ENCODE measurements around the gene LRRC73.

The LRRC73 gene

GRCh38 chr6:43532201-43532600, 22.1 kb upstream of the LRRC73 start:
- H3K27ac ChIP-seq: no peak overlapping the region
- H3K4me3 ChIP-seq: no peak overlapping the region
- H3K36me3 ChIP-seq (ENCODE audit: insufficient read depth, low read length): peaks cover 70% of the 10 kb centered on the region
- H3K9ac ChIP-seq (ENCODE audit: insufficient read length): no peak overlapping the region
- TF ChIP-seq FOXP2 (optimal IDR thresholded peaks at IDR 0.05; ENCODE audit: control extremely low read depth, extremely low read length, insufficient read depth): no peak
- TF ChIP-seq POLR2AphosphoS5 (IDR thresholded peaks at IDR 0.05; ENCODE audit: borderline replicate concordance, low read depth, low read length): no peak
- no peak for TF ChIP-seq EZH2 (IDR thresholded peaks at IDR 0.05)
- H3K9me3 ChIP-seq (ENCODE audit: low read depth, low read length): no peaks in the 10 kb centered on the region
- DNase-seq (ENCODE audit: low read depth, low spot score): no peak

- Histone ChIP-seq H3K9ac (ENCODE audit: insufficient read length) (no peak overlapping the region), H3K36me3 (ENCODE audit: insufficient read depth, low read length) (peaks cover 97% of the 10 kb centered on the region), H3K9me3 (ENCODE audit: low read depth, low read length) (no peaks in the 10 kb centered on the region), H3K27ac (no peak overlapping the region), H3K4me3 (no peak overlapping the region)
- TF ChIP-seq FOXP2 (optimal IDR thresholded peaks at IDR 0.05; ENCODE audit: control extremely low read depth, extremely low read length, insufficient read depth) (no peak), POLR2AphosphoS5 (IDR thresholded peaks at IDR 0.05; ENCODE audit: borderline replicate concordance, low read depth, low read length) (no peak; the same call in 1 of the 2 replicates), EZH2 (IDR thresholded peaks at IDR 0.05) (no peak)
- no peak for DNase-seq (ENCODE audit: low read depth, low spot score)
Observed at GRCh38 chr6:43524483-43524961, 14.4 kb upstream of the LRRC73 start.

- Histone ChIP-seq H3K4me3 (no peak overlapping the region), H3K27ac (no peak overlapping the region), H3K36me3 (ENCODE audit: insufficient read depth, low read length) (peaks cover 93% of the 10 kb centered on the region), H3K9ac (ENCODE audit: insufficient read length) (no peak overlapping the region), H3K9me3 (ENCODE audit: low read depth, low read length) (no peaks in the 10 kb centered on the region)
- TF ChIP-seq FOXP2 (optimal IDR thresholded peaks at IDR 0.05; ENCODE audit: control extremely low read depth, extremely low read length, insufficient read depth) (no peak), EZH2 (IDR thresholded peaks at IDR 0.05) (no peak), POLR2AphosphoS5 (IDR thresholded peaks at IDR 0.05; ENCODE audit: borderline replicate concordance, low read depth, low read length) (no peak; the same call in 1 of the 2 replicates)
- DNase-seq (ENCODE audit: low read depth, low spot score): no peak
Observed at GRCh38 chr6:43523284-43523683, 13.1 kb upstream of the LRRC73 start.

- no peak overlapping the region for H3K27ac ChIP-seq
Observed at GRCh38 chr6:43522547-43523261, 12.6 kb upstream of the LRRC73 start.

GRCh38 chr6:43521836-43522235, 11.7 kb upstream of the LRRC73 start:
- DNase-seq (ENCODE audit: low read depth, low spot score): no peak
- H3K9me3 ChIP-seq (ENCODE audit: low read depth, low read length): no peaks in the 10 kb centered on the region
- H3K4me3 ChIP-seq: no peak overlapping the region
- no peak overlapping the region for H3K27ac ChIP-seq
- TF ChIP-seq FOXP2 (optimal IDR thresholded peaks at IDR 0.05; ENCODE audit: control extremely low read depth, extremely low read length, insufficient read depth): no peak
- no peak for TF ChIP-seq POLR2AphosphoS5 (IDR thresholded peaks at IDR 0.05; ENCODE audit: borderline replicate concordance, low read depth, low read length)
- no peak for TF ChIP-seq EZH2 (IDR thresholded peaks at IDR 0.05)
- H3K36me3 ChIP-seq (ENCODE audit: insufficient read depth, low read length): peaks cover 79% of the 10 kb centered on the region
- H3K9ac ChIP-seq (ENCODE audit: insufficient read length): no peak overlapping the region

More at GRCh38 chr6:43522547-43523261, 12.6 kb upstream of the LRRC73 start:
- Histone ChIP-seq H3K9ac (ENCODE audit: insufficient read length) (no peak overlapping the region), H3K9me3 (ENCODE audit: low read depth, low read length) (no peaks in the 10 kb centered on the region), H3K36me3 (ENCODE audit: insufficient read depth, low read length) (peaks cover 87% of the 10 kb centered on the region), H3K4me3 (no peak overlapping the region)
- TF ChIP-seq EZH2 (IDR thresholded peaks at IDR 0.05): no peak
- peak; percentile 29; the same call in 1 of the 2 replicates for TF ChIP-seq POLR2AphosphoS5 (IDR thresholded peaks at IDR 0.05; ENCODE audit: borderline replicate concordance, low read depth, low read length)
- no peak for DNase-seq (ENCODE audit: low read depth, low spot score)

GRCh38 chr6:43520097-43520496, 10.0 kb upstream of the LRRC73 start:
- Histone ChIP-seq H3K9me3 (ENCODE audit: low read depth, low read length) (no peaks in the 10 kb centered on the region), H3K4me3 (no peak overlapping the region), H3K9ac (ENCODE audit: insufficient read length) (no peak overlapping the region), H3K27ac (no peak overlapping the region), H3K36me3 (ENCODE audit: insufficient read depth, low read length) (peaks cover 69% of the 10 kb centered on the region)
- DNase-seq (ENCODE audit: low read depth, low spot score): no peak
- TF ChIP-seq EZH2 (IDR thresholded peaks at IDR 0.05): no peak
- 0 out of 2 replicates have a peak, but pooled peaks have one; percentile 14 for TF ChIP-seq POLR2AphosphoS5 (IDR thresholded peaks at IDR 0.05; ENCODE audit: borderline replicate concordance, low read depth, low read length)
- no peak for TF ChIP-seq FOXP2 (optimal IDR thresholded peaks at IDR 0.05; ENCODE audit: control extremely low read depth, extremely low read length, insufficient read depth)

GRCh38 chr6:43517505-43518357, 7.6 kb upstream of the LRRC73 start:
- Histone ChIP-seq H3K36me3 (ENCODE audit: insufficient read depth, low read length) (peaks cover 63% of the 10 kb centered on the region), H3K27ac (peak overlapping the region; percentile 73; the same call in 1 of the 2 replicates), H3K4me3 (peak overlapping the region; percentile 99), H3K9me3 (ENCODE audit: low read depth, low read length) (no peaks in the 10 kb centered on the region), H3K9ac (ENCODE audit: insufficient read length) (peak overlapping the region; percentile 96)
- TF ChIP-seq FOXP2 (optimal IDR thresholded peaks at IDR 0.05; ENCODE audit: control extremely low read depth, extremely low read length, insufficient read depth): no peak
- DNase-seq (ENCODE audit: low read depth, low spot score): no peak
